ACC112 (cell line): ENCODE data around the gene BTRC.
A peak's percentile ranks its signal among the peaks of the same experiment; 100 is the strongest.
"Not testable (repeated sequence)": the region's sequence is repeated elsewhere in the genome, so short reads cannot be mapped to it uniquely, and the experiment has no call there.

Experiments
- H2AFZ ChIP-seq: fragments of 200-600 bp; sonication (generic); one replicate; pipeline ENCODE4 v1.6.0; 2017; ENCODE audit warnings: antibody characterized with exemption, low read length; ENCODE audit not compliant: unreplicated experiment
- H3K27ac ChIP-seq: fragments of 200-600 bp; sonication (generic); 2 replicates; pipeline ENCODE4 v1.5.1; 2014; ENCODE audit warnings: low read depth, mild to moderate bottlenecking, antibody characterized with exemption, low read length, moderate library complexity
- H3K27me3 ChIP-seq: fragments of 200-600 bp; sonication (generic); 2 replicates; pipeline ENCODE4 v1.6.1; 2014; ENCODE audit warnings: mild to moderate bottlenecking, antibody characterized with exemption, low read length, moderate library complexity, mixed read lengths; ENCODE audit not compliant: insufficient read depth
- H3K36me3 ChIP-seq: fragments of 200-600 bp; sonication (generic); 2 replicates; pipeline ENCODE4 v1.6.1; 2016; ENCODE audit warnings: mild to moderate bottlenecking, antibody characterized with exemption, low read length, moderate library complexity, mixed read lengths; ENCODE audit not compliant: insufficient read depth
- H3K4me1 ChIP-seq: fragments of 200-600 bp; sonication (generic); one replicate; pipeline ENCODE4 v1.6.1; 2016; ENCODE audit warnings: low read length, mixed read lengths; ENCODE audit not compliant: insufficient read depth, unreplicated experiment, control insufficient read depth
- H3K4me3 ChIP-seq: fragments of 200-600 bp; sonication (generic); 2 replicates; pipeline ENCODE4 v1.5.1; 2014; ENCODE audit warnings: mild to moderate bottlenecking, low read depth, low read length
- H3K79me2 ChIP-seq: fragments of 200-600 bp; sonication (generic); one replicate; pipeline ENCODE4 v1.6.0; 2016; ENCODE audit warnings: low read length; ENCODE audit not compliant: control insufficient read depth, unreplicated experiment, insufficient read depth

Gene BTRC

DNA sequence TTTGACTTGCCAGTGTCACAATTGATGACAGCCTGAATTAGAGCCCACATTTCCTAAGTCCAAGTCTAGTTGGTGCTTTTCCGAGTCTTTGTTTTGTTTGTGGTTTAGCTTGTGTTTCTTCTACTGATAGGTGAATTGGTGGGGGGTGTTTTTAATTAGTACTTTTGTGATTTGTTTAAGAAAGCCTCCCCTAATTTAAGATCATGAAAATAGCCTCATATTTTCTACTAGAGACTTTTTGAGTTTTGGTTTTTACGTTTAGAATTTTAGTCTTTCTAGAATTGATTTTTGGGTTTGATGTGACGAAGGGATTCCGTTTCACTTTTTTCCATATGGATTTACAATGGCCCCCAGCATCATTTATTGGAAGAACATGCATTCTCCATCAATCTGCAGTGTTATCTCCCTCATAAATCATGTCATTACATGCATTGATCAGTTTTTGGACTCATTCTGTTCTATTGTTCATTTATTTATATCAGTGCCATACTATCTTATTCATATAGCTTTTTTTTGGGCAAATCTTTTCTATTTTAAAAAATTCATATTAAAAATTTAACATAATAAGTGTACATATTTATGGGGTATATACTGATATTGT, 32.8 kb downstream of the BTRC start:
- Histone ChIP-seq H3K4me3 (no peak overlapping the region), H3K36me3 (no peaks in the 10 kb centered on the region), H3K27ac (no peak overlapping the region), H3K27me3 (no peaks in the 10 kb centered on the region), H2AFZ (no peak overlapping the region), H3K4me1 (peaks cover 13% of the 10 kb centered on the region), H3K79me2 (peaks cover 6% of the 10 kb centered on the region)

DNA sequence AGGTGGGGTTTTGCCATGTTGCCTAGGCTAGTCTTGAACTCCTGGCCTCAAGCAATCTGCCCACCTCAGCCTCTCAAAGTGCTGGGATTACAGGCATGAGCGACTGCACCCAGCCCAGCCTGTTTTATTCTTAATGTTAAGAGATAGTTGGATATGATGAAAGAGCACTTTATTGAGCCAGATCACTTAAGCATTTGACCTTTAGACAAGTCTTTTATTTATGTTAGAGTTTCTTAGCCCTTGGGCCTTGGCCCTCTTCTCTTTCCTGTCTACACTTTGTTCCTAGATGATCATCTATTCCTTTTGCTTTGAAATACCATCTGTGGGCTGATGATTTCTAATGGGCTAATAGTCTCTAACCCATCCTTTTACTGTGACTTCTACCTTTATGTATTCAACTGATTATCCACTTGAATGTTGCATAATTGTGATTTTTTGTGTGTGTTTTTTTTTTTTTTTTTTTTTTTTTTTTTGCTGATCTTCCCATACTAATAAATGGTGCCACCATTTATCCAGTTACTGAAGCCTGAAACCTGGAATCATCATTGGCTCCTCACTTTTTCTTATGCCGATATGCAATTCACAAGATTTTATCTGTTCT, 34.8 kb downstream of the BTRC start:
- H3K79me2 ChIP-seq: peaks cover 5% of the 10 kb centered on the region
- no peak overlapping the region for H2AFZ ChIP-seq
- H3K4me3 ChIP-seq: no peak overlapping the region
- H3K27me3 ChIP-seq: no peaks in the 10 kb centered on the region
- H3K36me3 ChIP-seq: no peaks in the 10 kb centered on the region
- peaks cover 13% of the 10 kb centered on the region for H3K4me1 ChIP-seq
- H3K27ac ChIP-seq: no peak overlapping the region

- not testable (repeated sequence) for H3K27ac ChIP-seq, H3K79me2 ChIP-seq, H2AFZ ChIP-seq, H3K36me3 ChIP-seq, H3K27me3 ChIP-seq, H3K4me3 ChIP-seq
- H3K4me1 ChIP-seq: peaks cover 13% of the 10 kb centered on the region
These were observed 35.6 kb downstream of the BTRC start for GRCh38 chr10:101389532-101389931.

GRCh38 chr10:101389986-101390531, 36.1 kb downstream of the BTRC start:
- Histone ChIP-seq H3K27me3 (no peaks in the 10 kb centered on the region), H3K36me3 (no peaks in the 10 kb centered on the region), H3K4me1 (peaks cover 13% of the 10 kb centered on the region), H3K27ac (no peak overlapping the region), H3K4me3 (no peak overlapping the region), H2AFZ (no peak overlapping the region), H3K79me2 (peaks cover 3% of the 10 kb centered on the region)

GRCh38 chr10:101393378-101393777, 39.4 kb downstream of the BTRC start:
- peaks cover 3% of the 10 kb centered on the region for H3K79me2 ChIP-seq
- no peak overlapping the region for H3K4me3 ChIP-seq
- no peak overlapping the region for H3K27ac ChIP-seq
- no peak overlapping the region for H2AFZ ChIP-seq
- H3K4me1 ChIP-seq: peaks cover 4% of the 10 kb centered on the region
- no peaks in the 10 kb centered on the region for H3K36me3 ChIP-seq
- no peaks in the 10 kb centered on the region for H3K27me3 ChIP-seq

DNA sequence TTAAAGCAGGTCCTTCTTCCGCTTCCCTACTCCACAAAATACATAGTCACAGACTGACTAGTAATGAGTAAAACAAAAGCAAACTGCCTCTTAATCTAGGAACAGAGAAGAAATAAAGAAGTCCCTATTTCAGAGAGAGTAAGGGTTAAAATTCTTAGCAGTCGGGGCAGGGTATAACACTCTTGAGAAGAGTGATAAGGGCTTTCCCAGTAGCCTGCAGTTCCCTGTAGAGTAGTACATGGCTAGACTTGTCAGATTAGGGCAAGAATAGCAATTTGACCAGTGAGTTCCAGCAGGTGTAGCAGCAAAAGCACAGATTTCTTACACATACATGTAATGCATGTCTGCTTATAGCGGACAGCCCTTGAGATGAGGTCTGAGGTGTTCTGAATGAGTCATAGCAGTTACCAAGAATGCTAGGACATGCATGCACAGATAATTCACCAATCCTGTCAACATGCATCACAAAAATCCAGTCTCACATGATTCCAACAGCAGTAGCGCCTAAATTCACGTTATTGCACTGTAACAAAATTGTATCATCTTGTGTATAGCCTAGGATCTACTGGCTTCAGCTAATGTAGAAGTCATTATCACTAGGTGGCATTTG, 40.7 kb downstream of the BTRC start:
- H3K27me3 ChIP-seq: no peaks in the 10 kb centered on the region
- peaks cover under 1% of the 10 kb centered on the region for H3K79me2 ChIP-seq
- no peak overlapping the region for H3K27ac ChIP-seq
- no peak overlapping the region for H3K4me3 ChIP-seq
- no peaks in the 10 kb centered on the region for H3K36me3 ChIP-seq
- H3K4me1 ChIP-seq: peaks cover 4% of the 10 kb centered on the region
- H2AFZ ChIP-seq: no peak overlapping the region

GRCh38 chr10:101397140-101397539, 43.2 kb downstream of the BTRC start:
- Histone ChIP-seq H3K36me3 (no peaks in the 10 kb centered on the region), H3K79me2 (peaks cover 6% of the 10 kb centered on the region), H3K4me3 (no peak overlapping the region), H3K27me3 (no peaks in the 10 kb centered on the region), H3K27ac (peak overlapping the region; percentile 25; the same call in 1 of the 2 replicates), H3K4me1 (peaks cover 8% of the 10 kb centered on the region), H2AFZ (no peak overlapping the region)

DNA sequence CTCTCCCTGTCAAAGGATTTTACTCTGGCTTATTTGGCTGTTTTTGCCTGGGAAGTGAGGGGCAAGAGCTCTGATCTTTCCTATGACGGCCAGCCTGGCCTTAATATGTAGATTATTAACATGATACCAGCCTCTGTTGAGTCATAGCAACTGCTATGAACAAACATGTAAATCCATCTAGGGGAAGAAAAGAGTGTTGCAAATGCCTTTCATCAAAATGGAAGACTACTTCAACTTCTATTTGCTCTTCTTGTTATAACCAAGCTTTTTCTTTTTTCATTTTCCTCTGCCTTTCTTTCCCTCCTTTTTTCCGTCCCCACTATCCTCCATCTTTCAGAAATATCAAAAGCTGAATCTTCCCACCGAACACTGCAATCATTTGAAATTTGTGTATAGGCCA, 46.6 kb downstream of the BTRC start:
- H3K27me3 ChIP-seq: no peaks in the 10 kb centered on the region
- H3K36me3 ChIP-seq: no peaks in the 10 kb centered on the region
- H3K4me3 ChIP-seq: no peak overlapping the region
- peaks cover 8% of the 10 kb centered on the region for H3K4me1 ChIP-seq
- no peak overlapping the region for H2AFZ ChIP-seq
- H3K79me2 ChIP-seq: peaks cover 13% of the 10 kb centered on the region
- H3K27ac ChIP-seq: no peak overlapping the region

GRCh38 chr10:101402711-101403110, 48.7 kb downstream of the BTRC start:
- H3K27me3 ChIP-seq: no peaks in the 10 kb centered on the region
- H3K4me1 ChIP-seq: peaks cover 8% of the 10 kb centered on the region
- peaks cover 13% of the 10 kb centered on the region for H3K79me2 ChIP-seq
- no peaks in the 10 kb centered on the region for H3K36me3 ChIP-seq
- H2AFZ ChIP-seq: no peak overlapping the region
- H3K4me3 ChIP-seq: no peak overlapping the region
- no peak overlapping the region for H3K27ac ChIP-seq

DNA sequence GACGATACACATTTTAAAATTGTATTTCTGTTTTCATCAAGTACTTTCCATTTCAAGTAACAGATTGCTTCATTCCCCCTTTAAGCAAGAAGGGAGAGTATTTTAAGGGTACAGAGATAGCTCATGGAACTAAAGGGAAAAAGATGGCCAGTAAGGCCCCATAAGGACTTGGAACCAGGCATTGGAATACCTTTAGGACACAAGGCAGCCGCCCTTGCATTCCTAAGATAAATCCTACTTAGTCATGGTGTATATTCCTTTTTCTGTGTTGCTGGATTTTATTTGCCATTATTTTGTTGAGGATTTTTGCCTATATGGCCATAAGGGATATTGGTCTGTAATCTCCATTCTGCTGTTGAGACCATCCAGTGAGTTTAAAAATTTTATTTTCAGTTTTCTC, 49.2 kb downstream of the BTRC start:
- H3K27ac ChIP-seq: no peak overlapping the region
- H3K36me3 ChIP-seq: no peaks in the 10 kb centered on the region
- H3K79me2 ChIP-seq: peaks cover 13% of the 10 kb centered on the region
- no peaks in the 10 kb centered on the region for H3K27me3 ChIP-seq
- no peak overlapping the region for H2AFZ ChIP-seq
- H3K4me1 ChIP-seq: peaks cover 8% of the 10 kb centered on the region
- H3K4me3 ChIP-seq: no peak overlapping the region

GRCh38 chr10:101405001-101405400, 51.0 kb downstream of the BTRC start:
- no peaks in the 10 kb centered on the region for H3K27me3 ChIP-seq
- peaks cover 6% of the 10 kb centered on the region; the same call in 1 of the 2 replicates for H3K36me3 ChIP-seq
- no peak overlapping the region for H3K4me3 ChIP-seq
- H3K4me1 ChIP-seq: peaks cover under 1% of the 10 kb centered on the region
- H2AFZ ChIP-seq: no peak overlapping the region
- no peak overlapping the region for H3K27ac ChIP-seq
- peaks cover 10% of the 10 kb centered on the region for H3K79me2 ChIP-seq
